TTC549 (cell line): ENCODE measurements around the gene SRGAP2.
"Not testable (repeated sequence)": the region's sequence is repeated elsewhere in the genome, so short reads cannot be mapped to it uniquely, and the experiment has no call there.

Experiments used
- FAIRE-seq: peaks from 2 replicates; lab custom pipeline; 2012; peaks lifted over from hg19 to GRCh38; lab: Jason Lieb, UNC

SRGAP2 gene

DNA sequence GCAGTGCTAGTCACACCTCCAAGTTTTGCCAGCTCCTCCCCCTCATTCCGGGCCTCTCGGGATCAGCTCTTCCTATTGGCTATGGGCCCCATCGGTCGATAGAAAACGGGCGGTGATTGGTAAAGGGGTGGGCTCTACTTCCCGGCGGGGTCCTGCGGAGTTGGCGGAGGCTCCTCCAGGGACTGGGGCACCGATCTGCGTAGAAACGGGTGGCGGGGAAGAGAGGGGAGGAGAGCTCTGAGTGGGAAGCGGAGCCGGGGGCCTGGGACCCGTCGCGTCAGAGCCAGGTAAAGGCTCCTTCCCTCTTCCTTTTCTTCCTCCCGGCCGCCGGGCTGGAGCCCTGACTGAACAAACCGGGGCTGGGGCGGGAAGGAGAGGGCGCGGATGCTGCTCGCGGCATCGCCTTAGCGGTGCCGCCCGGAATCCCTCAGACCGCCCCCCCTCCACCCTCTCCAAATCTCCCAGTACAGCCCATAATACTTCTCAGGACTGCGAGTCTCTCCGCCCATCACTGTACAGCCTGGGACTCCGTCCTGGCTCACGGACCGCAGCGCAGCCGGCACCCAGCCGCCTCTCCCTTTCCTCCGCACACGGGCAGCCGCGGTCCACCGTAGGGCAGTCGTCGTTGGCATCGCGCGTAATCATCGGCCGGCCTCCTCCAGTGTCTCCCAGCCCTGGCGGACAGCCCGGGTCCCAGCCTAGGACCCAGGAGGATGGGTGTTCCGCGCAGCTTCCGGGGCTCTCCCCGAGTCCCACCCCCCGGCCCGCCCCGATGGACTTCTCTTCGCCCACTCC is at the start of gene SRGAP2:
Gene SRGAP2 (plus strand): TSS at position 178 of the 795 bp plus-strand sequence. CDS start 2,430 bp downstream, outside the sequence.
- FAIRE-seq, result peak; percentile 94

DNA sequence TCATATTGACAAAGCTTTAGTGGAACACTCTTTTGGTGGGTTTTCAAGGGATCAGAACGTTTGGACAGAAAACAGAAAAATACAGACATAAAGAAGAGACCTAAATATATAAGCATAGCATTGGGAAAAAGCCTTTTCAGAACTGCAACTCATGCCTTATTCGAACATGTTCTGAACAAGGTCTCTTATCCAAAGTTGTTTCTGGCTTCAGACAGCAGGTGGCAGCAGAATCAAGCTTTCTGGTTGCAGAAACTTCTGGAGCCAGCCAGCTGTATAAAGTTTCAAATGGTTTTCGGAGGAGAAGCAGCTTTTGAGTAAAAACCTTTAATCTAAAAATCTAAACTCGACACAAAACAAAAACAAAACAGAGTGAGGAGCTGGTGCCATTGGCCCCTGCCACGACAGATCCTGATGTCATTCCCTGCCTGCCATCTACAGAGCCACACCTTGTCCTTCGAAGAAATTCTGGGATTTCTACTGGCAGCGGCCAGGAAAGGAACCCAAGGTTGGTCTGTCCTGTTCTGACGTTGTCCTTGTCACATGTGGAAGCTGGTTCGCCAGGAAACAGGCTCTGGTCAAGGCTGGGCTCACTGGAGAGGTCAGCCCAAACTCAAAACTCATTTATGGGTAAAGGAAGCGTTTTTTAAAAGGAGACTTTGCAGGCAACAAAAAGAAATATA is 35.9 kb upstream of the SRGAP2 start:
- FAIRE-seq, result peak; percentile 75

DNA sequence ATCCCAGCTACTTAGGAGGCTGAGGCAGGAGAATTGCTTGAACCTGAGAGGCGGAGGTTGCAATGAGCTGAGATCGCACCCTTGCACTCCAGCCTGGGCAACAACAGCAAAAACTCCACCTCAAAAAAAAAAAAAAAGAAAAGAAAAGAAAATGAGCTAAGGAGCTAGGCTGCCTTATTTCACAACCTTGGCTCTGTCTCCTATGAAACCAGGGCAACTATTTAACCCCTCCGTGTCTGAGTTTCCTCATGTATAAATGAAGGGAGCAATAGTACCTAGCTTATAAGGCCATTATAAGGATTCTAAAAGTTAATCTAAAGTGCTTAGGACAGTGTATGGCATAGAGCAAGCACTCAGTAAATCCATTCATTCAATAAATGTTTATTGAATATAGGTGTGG is 33.5 kb upstream of the SRGAP2 start:
- not testable (repeated sequence) for FAIRE-seq

DNA sequence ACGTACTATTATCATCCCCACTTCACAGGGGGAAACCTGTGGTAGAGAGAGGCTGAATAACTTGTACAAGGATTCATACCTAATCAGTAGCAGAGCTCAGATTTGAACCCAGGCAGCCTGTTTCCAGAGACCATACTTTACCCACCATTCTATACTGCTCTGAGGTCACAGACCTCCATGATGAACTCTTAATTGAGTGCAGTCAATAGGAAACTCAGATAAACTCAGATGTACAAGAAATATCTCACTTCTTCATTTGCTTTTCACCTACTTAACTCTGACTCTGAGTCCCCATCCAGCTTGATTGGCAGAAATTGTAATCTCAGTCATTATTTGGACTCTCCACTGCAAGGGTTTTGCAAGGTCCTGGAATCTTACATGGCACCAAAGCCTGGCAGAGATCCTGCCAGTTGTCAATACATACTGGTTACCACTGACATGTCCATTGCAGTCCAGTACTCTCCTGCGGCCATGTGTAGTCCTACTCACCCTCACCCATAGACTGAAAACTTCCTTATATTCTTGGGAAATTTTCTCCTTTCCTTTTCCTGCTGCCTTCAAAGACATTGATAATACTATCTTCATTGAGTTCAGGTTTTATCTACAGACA is 30.1 kb upstream of the SRGAP2 start:
- FAIRE-seq, result not testable (repeated sequence)

DNA sequence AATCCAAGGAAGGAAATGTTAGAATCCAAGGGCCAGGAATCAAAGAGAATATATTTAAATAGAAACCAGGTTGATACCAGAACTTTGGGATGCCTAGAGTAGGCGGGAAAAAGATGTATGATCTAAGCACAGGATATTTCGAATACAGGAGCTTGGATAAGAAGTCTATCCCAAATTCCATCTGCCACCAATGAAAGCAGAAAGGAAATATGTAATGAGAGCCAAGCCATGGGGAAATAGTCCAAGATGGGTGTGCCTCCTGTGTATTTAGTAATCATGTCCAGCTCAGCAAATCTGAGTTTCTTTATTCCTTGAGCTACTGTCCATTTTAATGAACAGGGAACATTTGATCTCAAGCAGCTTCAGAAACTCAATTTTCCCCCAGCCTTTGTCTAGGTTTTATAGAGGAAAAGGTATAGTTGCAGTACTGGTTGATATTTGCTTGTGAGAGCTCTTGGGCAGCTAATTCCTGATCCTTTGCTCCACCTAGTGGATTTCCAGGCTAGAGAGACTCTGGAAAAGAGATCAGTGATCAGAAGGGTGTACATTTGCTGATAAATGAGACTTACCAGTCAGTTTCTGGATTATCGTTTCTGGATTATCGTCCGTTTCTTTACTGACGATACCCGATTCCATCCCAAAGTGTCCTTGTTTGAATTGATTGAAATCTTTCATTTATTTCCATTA is 29.0 kb upstream of the SRGAP2 start:
- FAIRE-seq, result not testable (repeated sequence)

DNA sequence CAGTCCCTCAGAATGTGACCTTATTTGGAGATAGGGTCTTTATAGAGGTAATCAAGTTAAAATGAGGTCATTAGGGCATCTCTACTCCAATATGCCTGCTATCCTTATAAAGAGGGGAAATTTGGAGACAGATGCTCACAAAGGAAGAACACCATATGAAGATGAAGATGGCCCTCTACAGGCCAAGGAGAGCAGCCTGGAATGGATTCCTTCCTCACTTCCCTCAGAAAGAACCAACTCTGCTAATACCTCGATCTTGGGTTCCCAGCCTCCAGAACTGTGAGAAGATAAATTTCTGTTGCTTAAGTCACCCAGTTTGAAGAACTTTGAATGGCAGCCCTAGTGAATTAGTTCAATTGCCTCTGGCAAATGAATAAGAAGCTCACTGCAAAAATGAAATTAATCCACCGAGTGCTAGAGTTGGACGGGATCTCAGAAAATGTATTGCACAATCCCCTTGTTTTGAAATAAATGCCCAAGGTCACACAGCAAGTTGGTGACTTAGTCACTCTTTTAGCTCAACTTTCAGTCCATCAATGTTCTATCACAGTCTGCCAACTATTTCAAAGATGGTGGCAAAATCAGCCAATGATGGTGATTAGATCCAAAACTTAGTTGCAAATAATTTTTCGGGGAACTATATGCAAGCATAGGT is 27.8 kb upstream of the SRGAP2 start:
- not testable (repeated sequence) for FAIRE-seq

DNA sequence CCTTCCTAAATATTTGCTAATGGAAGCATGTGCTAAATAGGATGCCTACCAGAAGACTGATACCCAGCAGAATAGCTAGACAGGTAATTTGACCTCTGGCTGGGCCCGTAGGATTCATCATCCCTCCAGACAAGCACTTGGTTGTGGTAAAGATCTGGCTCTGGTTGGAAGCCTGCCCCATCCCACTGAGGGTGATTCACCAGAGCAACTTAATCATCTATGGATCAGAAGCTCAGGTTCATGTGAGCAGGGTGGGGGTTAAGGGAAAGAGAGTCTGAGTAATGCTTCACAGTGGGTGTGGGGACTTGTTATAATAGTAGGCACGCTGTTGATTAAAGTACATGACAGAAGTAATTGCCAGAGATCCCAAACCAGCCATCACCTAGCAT is 27.2 kb upstream of the SRGAP2 start:
- not testable (repeated sequence) for FAIRE-seq

DNA sequence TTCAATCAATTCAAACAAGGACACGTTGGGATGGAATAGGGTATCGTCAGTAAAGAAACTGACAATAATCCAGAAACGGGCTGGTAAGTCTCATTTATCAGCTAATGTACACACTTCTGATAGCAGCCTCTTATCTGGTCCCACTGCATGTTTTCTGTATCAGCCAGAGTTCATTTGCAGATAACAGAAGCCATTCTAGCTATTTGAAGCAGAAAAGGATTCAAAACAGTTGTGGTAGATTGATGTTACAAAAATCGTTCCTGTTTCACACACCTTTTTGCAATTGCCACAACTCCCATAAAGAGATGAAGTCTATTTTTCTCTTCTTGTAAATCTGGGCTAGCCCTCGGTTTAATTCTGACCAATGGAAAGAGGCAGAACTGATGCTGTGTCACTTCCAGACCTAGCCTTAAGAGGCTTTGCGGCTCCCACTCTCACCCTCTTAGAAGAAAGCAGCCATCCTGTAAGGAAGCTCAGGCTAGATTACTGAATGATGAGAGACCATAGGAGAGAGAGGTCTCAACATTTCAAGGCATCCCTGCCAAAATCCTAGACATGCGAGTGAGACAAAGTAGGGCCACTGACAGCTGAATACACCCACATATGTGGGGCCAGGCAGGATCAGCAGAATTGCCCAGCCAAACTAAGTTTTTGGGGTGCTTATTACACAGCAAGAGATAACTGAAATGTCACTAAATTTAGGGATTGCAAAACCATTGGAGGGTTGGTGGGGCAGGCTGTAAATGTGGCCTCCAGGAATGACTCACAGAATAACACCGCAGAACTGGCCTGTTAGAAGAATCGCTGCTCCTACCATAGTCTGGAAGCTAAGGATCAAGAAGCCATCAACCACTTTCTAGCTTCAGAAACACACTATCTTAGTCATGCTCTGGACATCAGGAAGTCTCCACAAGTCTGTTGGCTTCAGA is 25.0 kb upstream of the SRGAP2 start:
- FAIRE-seq, result not testable (repeated sequence)

DNA sequence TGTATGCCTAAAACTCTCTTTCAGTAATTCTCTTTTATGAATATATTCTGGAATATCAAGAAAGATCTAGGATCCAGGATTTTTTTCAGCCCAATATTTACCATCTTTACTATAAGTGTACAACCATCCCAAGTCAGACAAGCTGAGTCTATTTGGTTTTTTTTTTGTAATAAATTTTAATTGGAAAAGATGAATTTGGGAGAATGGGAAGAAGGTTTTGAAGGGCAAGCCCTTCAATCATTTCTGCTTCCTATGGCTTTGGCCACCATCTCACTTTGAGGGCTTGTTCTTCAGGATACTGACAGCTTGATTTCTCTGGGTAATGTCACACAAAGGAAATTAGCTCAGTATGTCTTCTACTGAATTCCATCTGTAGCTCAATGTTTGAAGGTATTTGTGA is 23.7 kb upstream of the SRGAP2 start:
- not testable (repeated sequence) for FAIRE-seq

DNA sequence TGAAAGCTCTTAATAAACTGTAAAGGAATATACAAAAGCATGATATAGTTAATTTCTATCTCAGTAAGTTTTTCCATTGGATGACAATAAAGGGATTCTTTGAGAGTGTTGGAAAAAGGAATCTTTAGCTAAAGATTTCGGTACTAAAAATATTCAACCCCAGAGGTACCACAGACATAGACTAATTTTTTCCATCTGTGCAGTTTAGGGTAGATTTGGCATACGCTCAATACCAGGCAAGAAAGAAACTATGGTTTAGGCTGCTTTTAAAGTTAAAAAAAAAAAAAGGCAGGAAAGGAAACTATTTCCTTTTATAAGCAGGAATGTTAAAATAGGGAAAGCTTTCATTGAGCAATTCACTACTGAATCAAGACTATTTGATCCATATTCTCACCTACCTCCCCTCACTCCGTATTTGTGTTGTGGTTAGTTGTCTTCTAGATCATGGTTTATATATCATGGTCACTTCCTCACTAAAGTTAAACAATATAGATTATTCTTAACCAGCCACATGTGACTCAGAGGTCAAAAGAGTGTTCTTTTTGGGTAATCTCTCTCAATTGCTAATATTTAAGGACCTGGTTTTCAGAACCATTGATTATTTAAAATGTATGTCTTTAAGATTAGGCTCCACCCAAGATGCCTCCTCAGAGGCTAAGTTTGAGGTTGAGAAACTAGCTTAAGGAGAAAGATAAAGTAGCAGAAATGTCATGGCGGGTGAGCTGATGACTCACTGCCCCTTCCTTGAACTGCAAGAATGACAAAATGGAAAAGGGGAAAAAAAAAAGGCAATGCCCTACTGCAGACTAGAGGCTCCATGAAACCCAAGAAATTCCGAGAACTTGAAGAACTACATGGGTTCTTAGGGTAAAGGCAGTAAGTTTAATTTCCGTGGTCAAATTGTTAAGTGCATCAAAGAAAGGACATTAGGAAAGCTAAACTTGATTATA is 20.7 kb upstream of the SRGAP2 start:
- not testable (repeated sequence) for FAIRE-seq

DNA sequence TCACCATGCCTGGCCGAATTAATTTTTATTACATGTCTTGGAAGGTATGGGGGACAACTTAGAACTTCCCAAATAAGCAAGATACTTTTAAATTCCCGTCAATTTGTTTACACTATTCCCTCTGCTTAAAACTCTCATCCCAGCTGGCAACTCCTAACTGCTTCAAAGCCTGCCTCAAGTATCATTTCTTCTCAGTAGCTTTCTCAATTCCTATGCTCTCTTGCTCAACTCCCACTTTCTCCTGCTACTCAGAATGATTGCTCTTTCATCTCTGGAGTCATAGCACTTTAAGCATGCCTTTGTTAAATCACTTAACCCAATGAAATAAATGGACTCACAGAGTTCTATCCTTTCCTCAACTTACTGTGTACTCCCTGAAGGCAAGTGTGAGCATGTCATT is 19.6 kb upstream of the SRGAP2 start:
- FAIRE-seq, result not testable (repeated sequence)

DNA sequence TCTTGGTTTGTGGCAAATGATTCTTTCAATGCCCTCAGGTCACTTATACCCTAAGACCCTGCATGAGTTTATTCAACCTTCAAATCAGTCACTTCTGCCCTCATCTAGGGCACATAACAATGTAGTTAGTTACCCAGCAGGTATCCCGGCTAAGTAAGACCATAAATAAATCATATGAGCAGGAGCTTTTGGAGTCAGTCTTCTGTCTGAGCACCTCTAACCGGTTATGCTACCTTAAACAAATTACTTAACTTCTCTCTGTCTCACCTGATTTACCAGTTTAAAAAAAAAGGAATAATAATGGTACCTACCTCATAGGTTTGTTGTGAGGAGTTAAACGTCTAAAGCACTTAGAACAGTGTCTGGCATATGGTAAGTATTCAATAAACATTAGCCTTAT is 17.6 kb upstream of the SRGAP2 start:
- FAIRE-seq, result not testable (repeated sequence)

DNA sequence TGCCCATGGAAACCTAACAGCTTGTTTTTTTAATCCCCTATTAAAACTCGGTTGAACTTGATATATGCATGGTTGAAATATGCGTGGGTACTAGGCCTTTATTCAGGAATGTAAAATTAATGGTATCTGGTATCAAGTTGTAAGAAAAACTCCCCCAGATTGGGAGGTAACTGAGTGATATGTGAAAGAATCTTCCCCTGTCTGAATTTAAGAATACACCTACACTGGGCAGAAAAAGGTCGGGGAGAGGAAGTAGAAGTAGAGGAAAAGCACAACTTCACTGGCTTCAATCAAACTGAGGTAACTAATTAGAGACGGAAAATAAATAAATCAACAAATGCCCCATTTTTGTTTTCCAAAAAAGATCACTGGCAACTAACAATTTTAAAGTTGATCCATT is 16.5 kb upstream of the SRGAP2 start:
- not testable (repeated sequence) for FAIRE-seq

DNA sequence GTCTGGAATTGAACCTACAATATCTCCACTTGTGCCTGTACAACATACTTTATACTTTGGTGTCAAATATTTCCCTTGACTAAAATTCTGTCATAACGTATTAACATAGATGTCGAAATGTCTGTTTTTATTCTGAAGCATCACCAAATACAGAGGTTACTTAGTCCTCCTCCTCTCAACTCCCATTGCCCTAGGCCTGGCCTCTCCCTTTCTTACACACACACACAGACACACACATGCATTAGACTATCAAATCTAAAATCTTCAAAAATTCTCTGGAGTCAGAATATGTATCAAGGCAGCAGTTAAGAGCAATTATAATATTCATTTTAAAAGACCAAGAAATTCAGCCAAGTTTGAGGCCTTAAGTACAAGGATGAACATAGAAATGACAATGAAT is 8.2 kb upstream of the SRGAP2 start:
- FAIRE-seq, result not testable (repeated sequence)

DNA sequence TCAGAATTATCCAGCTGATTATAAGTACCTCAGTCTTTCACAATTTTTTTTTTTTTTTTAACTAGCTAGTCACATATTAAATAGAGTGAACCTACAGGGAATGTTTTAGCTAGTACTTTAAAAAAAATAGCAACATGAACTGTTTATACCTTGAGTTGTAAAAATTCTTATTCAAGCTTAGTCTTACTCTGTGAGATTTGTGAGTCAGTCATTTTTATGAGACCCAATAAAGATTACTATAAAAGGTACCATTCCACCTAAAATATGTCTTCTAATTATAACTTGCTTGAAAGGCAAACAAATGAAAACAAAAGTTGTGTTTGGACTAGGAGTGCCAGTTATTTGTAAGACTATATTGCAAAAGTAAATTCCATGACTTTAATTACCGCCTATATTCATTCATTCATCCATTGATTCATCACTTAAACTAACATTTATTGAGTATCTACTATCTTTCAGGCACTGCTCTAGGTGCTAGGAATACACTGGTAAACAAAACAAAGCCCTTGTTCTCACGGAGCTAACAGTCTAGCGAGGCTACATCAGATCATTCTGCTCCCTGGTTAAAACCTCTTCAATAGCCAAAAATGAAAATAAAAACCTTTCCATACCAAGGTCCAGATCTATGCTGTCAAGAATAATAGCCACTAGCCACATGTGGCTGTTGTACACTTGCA is 6.5 kb upstream of the SRGAP2 start:
- FAIRE-seq, result not testable (repeated sequence)

DNA sequence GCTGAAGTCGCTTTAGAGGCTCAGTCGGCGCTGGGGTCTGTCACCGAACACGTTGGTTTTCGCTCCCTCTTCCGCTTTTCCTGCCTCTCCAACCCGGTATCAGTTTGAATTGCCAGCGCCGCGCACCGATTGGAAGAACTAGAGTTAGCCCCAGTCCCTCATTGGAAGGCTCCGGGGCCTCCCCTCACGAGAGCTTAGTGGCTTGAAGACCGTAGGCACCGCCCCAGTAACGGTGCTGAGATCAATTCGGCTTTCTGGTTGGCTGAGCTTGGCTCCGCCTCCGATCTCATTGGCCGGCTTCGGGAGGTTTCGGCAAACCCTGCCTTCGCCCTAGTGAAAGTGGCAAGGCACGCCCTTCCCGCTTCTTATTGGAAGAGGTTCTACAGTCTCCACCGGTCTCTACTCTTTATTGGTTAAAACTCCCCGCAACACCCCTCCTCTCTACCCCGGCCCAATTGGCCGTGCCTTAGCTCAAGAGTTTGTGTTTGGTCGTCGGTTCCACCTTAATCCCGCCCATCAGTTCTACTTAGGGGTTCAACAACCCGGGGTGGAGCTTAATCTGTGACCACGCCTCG is 465 bp upstream of the SRGAP2 start, which contains the start of gene FAM72A:
Gene FAM72A (minus strand): TSS at position 51 of the 575 bp plus-strand sequence. CDS start 814 bp downstream, outside the sequence.
- FAIRE-seq, result not testable (repeated sequence)

DNA sequence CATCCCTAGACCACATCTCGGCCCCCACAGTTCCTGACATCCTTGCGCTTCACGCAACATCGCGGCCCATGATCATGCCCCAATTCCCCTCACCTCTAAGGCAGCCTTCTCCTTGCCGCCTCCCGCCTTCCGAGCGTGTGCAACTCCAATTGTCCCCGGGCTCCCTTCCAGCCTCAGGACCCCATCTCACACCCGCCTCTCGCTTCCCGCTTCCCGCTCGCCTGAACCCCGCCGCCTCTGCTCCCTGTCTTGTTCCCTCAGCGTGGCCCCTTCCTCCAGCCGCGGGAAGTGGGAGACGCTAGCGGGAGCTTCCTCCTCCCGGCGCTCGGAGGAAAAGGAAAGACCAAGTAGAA is 794 bp downstream of the SRGAP2 start:
- not testable (repeated sequence) for FAIRE-seq

DNA sequence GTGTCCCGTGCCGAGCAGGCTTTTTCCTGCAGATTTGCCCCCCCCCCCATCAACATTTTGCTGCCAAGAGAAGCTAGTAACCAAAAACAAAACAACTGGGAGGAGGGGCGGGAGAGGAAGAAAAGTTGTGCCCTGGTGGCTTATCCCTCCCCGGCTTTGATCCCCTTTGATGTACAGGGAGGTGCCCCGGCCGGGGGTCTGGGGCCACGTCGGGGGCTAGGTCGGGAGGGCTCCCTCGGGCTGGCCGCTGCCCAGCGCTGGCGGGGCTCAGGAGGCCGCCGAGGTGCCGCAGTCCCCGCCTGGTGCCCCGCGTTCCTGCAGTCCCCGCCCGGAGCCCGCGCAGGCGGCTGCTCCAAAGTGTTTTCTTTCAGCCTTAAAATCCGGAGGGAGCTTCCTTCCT is 1.5 kb downstream of the SRGAP2 start:
- FAIRE-seq, result not testable (repeated sequence)

DNA sequence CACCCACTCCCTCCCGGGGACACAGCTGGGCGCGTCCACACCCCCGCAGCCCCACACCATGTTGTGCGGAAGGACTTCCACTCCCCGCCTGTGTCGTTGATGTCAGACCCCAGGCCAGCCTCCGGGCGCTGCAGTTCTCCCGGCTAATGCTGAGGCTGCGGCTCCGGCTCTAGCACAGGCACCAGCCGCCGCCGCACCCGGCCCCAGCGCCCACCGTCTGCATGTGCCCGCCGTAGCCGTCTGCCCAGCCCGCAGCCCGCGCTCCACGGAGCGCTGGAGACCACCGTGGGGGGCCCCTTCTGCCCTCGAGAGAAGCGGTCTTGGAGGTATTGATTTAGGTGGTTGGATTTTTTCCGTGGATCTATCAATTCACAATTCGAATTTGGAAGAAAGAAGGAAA is 2.2 kb downstream of the SRGAP2 start:
- not testable (repeated sequence) for FAIRE-seq
